Measurements from ENCODE around the gene ZNF776. TPM values are rescaled to one million over a fixed set of nuclear protein-coding genes. Genes with fewer than 3 reads are reported as not detected.

The ZNF776 gene
- total RNA-seq = 47.7 TPM

DNA sequence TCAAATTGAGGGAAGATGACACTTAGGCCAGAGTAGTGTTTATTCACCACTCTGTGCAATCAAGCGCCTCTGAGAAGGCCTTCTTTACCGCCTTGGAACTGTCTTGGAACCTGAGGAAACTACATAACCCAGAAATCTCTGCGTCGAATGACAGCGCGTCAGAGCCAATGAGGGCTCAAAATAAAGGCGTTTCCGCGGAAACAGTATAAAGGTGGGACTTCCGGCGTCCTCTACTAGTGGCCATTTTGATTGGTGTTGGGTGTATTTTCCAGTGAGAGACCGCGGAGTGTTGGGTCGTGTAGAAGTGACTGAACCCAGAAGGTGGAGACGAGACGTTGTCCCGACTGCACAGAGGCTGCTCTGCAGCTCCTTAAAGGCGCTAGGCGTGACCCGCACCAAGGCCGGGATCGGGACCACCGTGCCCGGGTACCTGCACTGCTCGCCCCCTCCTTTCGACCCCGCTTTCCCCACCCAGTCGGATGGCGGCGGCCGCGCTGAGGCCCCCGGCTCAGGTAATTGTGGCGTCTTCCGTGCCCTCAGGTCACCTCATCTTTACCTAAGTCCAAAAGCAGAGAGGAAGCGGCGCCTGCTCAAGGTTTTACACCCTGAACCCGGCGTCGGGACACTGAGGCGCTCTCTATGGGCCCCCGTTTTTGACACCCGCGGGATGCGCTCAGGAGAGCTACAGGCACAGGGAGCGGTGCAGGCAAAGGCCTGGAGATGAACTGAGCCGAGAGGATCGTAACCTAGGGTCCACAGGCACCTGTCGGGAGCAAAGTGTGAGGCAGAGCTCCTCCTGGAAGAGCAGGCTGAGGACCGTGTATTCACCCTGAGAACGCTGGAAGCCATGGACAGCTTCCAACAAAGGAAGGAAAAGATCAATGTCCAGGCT is at the start of gene ZNF776:
Gene ZNF776, plus strand, starts transcription at position 236 of the 892 bp plus-strand sequence. Its CDS starts 244 bp downstream, at position 480.

GRCh38 chr19:57708641-57709361 is 37.8 kb upstream of the ZNF776 start, which contains the start of gene ZNF154:
TSS of gene ZNF154 (minus strand) at chr19:57709204. CDS start at chr19:57708971, 233 bp downstream.

DNA sequence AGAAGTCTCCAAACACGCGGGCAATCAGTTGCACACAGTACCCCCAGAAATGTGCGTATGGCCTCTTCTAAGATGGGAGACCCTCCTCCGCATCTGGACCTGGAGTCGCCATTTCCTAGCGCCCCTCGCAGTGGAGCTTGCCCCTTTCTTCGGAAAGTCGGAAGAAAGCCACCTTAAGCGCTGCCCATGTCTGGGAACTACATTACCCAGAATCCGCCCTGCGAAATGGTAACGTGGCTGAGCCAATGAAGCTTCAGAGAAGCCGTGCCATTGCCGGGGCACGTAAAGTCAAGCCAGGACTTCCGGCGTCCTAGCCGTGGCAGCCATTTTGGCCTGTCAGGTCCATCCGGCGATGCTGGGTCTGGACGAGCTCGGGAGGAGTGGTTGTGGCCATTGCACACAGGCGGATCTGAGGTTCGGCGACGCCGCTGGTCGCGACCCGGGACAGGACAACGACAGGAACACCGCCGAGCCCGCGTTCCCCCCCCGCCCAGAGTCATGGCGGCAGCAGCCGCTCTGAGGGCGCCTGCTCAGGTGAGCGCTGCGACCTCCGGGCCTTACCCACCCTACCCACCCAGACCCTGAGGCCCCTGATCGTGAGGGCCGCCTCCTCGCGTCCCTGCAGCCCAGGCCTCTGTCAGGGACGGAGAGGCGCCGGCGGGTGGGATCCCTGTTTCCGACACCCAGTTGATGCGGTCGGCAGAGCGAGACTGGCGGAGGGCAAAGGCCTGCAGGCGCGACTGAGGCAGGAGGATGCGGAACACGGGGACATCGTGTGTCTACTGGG is 22.9 kb downstream of the ZNF776 start, which contains the start of gene ZNF586:
Gene ZNF586, plus strand, starts transcription at position 332 of the 787 bp plus-strand sequence. Its CDS starts 167 bp downstream, at position 499.

Other genes starting within 250 kb of the ZNF776 start
- 15.8 TPM for gene ZNF773, start 246.9 kb upstream of the ZNF776 start, total RNA-seq
- 12.1 TPM for gene ZNF549, start 219.5 kb upstream of the ZNF776 start, total RNA-seq
- gene ZNF550, start 187.0 kb upstream of the ZNF776 start, total RNA-seq = 14.8 TPM
- 6.8 TPM for gene ZNF416, start 167.9 kb upstream of the ZNF776 start, total RNA-seq
- gene ZIK1, start 162.7 kb upstream of the ZNF776 start, total RNA-seq = 18.9 TPM
- 6.2 TPM for gene ZNF530, start 146.9 kb upstream of the ZNF776 start, total RNA-seq
- 30.1 TPM for gene ZNF134, start 132.6 kb upstream of the ZNF776 start, total RNA-seq
- 25.0 TPM for gene ZNF211, start 113.6 kb upstream of the ZNF776 start, total RNA-seq
- gene ZSCAN4, start 77.9 kb upstream of the ZNF776 start, total RNA-seq = not detected
- gene ZNF551, start 64.8 kb upstream of the ZNF776 start, total RNA-seq = 17.5 TPM
- gene ZNF154, start 37.6 kb upstream of the ZNF776 start, total RNA-seq = 24.1 TPM
- 13.9 TPM for gene ZNF671, start 19.2 kb upstream of the ZNF776 start, total RNA-seq
- gene ZNF586, start 22.9 kb downstream of the ZNF776 start, total RNA-seq = 33.7 TPM
- gene ZNF552, start 68.1 kb downstream of the ZNF776 start, total RNA-seq = 20.0 TPM
- gene ZNF587B, start 83.5 kb downstream of the ZNF776 start, total RNA-seq = 18.5 TPM
- 54.7 TPM for gene ZNF587, start 103.0 kb downstream of the ZNF776 start, total RNA-seq
- 29.7 TPM for gene ZNF814, start 142.2 kb downstream of the ZNF776 start, total RNA-seq
- gene ZNF417, start 169.8 kb downstream of the ZNF776 start, total RNA-seq = 34.0 TPM
- gene ZNF418, start 188.6 kb downstream of the ZNF776 start, total RNA-seq = 12.8 TPM
- gene ZNF256, start 200.9 kb downstream of the ZNF776 start, total RNA-seq = 10.9 TPM
- 0.53 TPM for gene C19orf18, start 227.7 kb downstream of the ZNF776 start, total RNA-seq

Data from metanephros (tissue), 1 donor.